Endometrial microvascular endothelial cells (primary cell): ENCODE measurements around the gene ETV3L. TPM values are rescaled to one million over a fixed set of nuclear protein-coding genes. Genes with fewer than 3 reads are reported as not detected.

Source experiments
- total RNA-seq: library from RNA; depleted of rRNA; stranded (reverse); fragments of >200 nt; gene quantifications from one replicate; pipeline ENCODE4 v1.2.3, GENCODE V29; 2015; ENCODE audit errors: inconsistent ontology term

ETV3L gene
- total RNA-seq, 1 donor from 2014 or later, result not detected

Other genes starting within 250 kb of the ETV3L start
- gene INSRR, start 240.7 kb downstream of the ETV3L start, total RNA-seq, result not detected
- gene NTRK1, start 238.9 kb downstream of the ETV3L start, total RNA-seq, result not detected
- gene PEAR1, start 206.1 kb downstream of the ETV3L start, total RNA-seq, result 50.3 TPM
- gene LRRC71, start 179.2 kb downstream of the ETV3L start, total RNA-seq, result not detected
- 13.2 TPM for gene ARHGEF11, start 54.1 kb downstream of the ETV3L start, total RNA-seq
- 7.4 TPM for gene ETV3, start 38.6 kb upstream of the ETV3L start, total RNA-seq